HG03103 (cell line): Measurements from ENCODE around the gene XYLT1.

Source experiments
- ATAC-seq: cut with Tn5 transposase; IDR thresholded peaks from one replicate; pipeline ENCODE4 v1.9.1; 2021; ENCODE audit warnings: low read depth; ENCODE audit not compliant: unreplicated experiment

XYLT1 gene

DNA sequence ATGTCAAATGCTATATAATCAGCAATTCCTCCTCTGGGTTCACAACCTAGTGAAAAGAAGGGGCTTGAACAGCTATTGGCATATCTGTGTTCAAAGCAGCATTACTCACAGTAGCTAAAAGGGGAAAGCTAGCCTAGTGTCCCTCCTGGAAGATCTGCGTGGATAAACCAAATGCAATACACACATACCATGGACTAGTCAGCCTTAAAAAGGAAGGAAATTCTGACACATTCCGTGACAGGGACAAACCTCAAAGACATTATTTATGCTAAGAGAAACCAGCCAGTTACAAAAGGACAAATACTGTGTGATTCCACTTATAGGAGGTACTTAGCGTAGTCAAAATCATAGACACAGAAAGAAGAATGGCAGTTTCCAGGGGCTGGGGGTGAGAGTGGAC is 90.1 kb downstream of the XYLT1 start:
- no peak for ATAC-seq

GRCh38 chr16:17379121-17379571 is 91.6 kb downstream of the XYLT1 start:
- ATAC-seq = no peak

- ATAC-seq = peak; percentile 77
These were observed 93.1 kb downstream of the XYLT1 start for GRCh38 chr16:17377360-17378324.

- no peak for ATAC-seq
These were observed 95.1 kb downstream of the XYLT1 start for GRCh38 chr16:17375461-17376304.

DNA sequence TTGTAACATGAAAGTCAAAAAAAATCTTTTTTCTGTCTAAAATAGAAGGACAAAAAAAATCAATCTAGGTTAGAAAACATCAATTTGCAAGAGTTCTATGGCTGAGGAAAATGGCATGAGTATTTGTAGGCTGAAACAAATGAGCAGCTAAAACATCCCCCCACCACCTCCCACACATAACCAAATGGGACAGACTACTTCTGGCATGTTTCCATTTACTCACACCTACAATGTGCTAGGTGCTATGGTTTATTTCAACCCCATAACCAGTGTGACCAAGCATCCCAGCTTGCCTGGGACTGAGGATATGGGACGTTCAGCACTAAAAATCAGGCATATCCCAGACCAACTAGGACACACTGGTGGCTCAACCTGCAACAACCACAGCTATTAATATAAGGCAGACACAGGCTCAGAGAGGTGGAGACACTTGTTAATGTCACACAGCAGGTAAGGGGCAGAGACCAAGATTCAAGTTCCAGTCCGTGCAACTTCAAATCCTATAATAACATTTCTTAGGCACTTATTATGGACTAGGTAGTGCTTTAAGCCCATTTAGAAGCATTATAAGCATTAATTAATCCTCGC is 96.0 kb downstream of the XYLT1 start:
- ATAC-seq = no peak

- ATAC-seq = no peak
These were observed 97.2 kb downstream of the XYLT1 start for GRCh38 chr16:17373533-17373932.

DNA sequence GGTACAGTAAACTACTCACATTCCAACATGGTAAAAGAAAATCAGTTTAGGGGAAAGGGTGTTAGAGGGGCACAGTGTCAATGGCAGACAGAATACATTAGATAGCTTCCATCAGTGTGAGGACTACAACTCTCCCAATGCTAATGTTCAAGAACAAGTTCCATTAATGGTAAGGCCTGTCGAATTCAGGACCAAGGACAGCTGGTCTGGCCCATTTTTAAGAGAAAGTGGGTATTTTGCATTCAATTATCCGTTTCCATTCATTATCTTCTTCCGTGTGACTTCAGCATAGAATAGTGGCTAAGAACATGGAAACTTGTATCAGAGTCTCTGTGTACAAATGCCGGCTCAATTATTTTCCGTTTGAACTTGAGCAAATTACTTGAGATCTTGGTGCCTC is 98.4 kb downstream of the XYLT1 start:
- no peak for ATAC-seq

DNA sequence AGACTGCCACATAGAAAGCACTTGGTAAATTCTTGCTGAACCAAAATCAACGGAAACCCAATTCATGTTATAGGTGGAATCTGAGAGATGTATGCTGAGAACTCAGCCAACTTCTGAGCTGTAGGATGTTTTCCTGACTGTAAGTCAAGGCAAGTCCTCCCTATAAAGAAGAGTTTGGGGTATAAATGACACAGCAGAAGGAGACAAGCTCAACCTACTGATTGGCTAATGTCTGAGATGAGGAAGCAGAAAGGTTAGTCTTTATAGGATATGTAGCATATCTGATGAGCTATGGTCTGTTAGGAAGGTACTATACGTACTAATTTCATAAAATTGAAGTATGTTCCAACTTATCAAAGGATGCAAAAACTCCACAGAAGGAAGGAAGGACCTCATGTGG is 99.5 kb downstream of the XYLT1 start:
- ATAC-seq = no peak

- no peak for ATAC-seq
These were observed 100.0 kb downstream of the XYLT1 start for GRCh38 chr16:17370731-17371285.

DNA sequence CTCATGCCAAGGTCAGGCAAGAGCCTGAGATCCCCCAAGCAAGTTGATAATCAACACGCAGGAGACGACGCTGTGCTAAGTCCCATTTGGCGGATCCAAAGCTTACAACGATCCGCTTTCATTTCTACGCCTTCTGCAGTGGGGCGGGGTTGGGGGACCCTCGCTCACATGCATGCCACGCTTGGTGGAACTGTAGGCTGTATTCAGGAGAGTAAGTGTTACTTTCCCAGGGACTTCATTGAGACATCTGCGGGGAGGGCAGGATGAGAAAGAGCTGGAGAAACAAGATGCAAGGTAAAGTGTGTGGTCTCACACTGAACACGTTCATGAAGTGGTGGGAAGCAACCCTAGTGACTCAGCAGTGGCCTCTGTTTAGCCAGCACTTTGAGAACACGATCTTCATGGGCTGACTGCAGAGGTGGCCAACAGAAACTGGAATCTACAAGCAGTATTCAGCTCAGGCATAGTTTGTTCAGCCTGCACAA is 100.5 kb downstream of the XYLT1 start:
- no peak for ATAC-seq

- peak; percentile 79 for ATAC-seq
These were observed 101.1 kb downstream of the XYLT1 start for GRCh38 chr16:17369421-17370222.

DNA sequence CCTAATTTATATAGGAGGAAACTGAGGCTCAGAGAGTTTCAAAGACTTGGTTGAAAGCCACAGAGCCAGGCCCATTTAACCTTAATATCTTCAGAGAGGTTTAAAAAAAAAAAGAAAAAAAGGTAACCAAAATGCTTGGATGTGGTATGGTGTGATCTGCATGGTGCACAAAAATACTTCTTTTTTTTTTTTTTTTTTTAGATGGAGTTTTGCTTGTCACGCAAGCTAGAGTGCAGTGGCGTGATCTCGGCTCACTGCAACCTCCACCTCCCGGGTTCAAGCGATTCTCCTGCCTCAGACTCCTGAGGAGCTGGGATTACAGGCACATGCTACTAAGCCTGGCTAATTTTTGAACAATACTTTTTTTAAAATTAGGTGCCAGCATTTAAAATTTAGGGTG is 101.8 kb downstream of the XYLT1 start:
- ATAC-seq = no peak

- no peak for ATAC-seq
These were observed 102.3 kb downstream of the XYLT1 start for GRCh38 chr16:17368446-17368845.

DNA sequence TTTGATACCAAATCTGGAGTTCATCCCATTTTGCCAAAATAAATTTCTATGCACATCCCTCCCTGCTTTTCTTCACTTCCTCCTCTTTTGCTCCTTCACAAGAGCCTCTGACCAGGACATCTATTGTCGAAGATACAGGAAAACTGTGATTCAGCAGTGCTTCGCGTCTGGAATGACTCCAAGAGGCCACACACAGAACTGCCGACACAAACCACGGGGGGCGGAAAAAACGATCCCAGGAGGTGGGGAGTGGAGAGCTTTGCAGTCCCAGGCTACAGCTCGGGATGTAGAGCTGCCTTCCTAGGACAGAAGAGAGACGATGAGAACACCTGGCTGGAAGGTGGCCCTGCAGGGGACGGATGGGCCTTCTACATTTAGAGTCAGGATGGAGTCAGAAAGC is 102.8 kb downstream of the XYLT1 start:
- no peak for ATAC-seq

DNA sequence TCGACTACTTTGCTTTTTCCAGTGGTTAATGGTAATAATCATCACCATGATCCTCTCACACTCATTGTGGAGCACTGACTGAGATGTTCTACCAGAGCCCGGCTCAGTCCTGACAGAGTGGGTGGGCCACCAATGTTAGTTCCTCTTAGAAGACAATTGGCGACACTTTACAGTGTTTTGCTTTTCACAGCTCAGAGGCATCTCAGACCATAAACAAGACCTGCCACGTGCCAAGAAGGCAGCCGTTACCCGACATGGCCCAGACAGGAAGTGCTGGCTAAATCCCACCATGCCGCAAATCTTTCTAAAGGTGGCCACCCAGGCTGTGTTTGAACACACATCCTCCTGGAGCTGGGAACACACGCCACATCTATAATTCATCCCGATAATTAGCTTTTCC is 103.7 kb downstream of the XYLT1 start:
- ATAC-seq = no peak

DNA sequence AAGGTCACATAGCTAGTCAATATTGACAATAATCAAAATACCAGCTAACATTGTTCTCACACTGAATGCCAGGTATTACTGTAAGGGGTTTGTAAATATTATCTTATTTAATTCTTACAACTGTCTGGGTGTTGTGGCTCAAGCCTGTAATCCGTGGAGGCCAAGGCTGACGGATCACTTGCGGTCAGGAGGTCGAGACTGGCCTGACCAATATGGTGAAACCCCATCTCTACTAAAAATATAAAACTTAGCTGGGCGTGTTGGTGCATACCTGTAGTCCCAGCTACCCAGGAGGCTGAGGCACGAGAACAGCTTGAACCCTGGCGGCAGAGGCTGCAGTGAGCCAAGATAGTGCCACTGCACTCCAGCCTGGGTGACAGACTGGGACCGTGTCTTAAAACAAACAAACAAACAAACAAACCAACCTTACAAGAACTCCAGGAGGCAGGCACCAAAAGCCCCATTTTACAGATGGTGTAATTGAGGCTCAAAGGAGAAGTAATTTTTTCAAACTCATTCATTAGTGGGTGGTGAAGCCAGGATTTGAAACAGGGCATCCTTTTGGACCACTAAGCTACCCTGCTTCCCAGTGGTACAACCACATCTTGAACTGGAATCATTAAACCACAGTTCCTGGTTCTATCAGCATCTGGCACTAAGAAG is 104.3 kb downstream of the XYLT1 start:
- ATAC-seq = no peak

DNA sequence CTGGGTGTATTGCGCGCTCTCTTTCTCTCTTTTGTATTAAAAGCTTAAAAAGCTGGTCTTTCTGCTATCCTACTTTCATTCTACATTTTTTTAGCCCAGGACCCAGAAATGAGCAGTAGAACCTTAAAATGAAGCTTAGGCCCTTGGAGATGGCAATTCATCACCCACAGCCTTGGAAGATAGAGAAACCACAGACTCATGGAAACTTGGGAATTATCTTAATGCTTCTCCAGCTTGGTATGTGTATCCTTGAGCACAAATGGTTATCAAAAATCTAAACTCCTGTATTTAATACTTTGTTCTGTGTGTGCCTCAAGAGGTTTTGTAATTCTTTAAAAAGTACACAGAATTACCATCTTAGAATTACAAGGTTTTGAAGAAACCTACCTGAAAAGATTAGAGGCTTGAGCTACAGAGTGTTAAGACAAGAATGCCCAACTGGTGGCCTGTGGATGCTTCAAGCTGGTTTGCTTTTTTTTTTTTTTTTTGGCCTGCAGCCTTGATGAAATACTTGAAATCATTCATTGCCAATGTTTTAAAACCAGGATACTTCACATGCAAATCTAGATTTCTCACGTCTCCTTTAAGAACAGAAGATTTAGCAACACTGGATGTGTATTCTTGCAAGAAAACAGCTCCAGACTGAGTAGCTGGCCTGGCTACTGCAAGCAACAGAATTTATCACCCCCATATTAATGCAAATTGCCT is 105.0 kb downstream of the XYLT1 start:
- no peak for ATAC-seq

GRCh38 chr16:17365211-17365541 is 105.6 kb downstream of the XYLT1 start:
- ATAC-seq = no peak
